Muscle layer of colon (tissue), 2 donors: Measurements from ENCODE around the gene TM4SF18.

Experiments
- H3K27ac ChIP-seq: one replicate; pipeline ENCODE4 v1.7.0; 2013; ENCODE audit warnings: low read depth, mild to moderate bottlenecking, low read length, moderate library complexity
- H3K27me3 ChIP-seq, 2 donors: one replicate each; pipeline ENCODE4 v1.7.0; 2013; ENCODE audit warnings: low read length in 2 of 2, mild to moderate bottlenecking in 2 of 2; ENCODE audit not compliant: insufficient read depth in 2 of 2, control insufficient read depth in 1 of 2
- H3K36me3 ChIP-seq: one replicate; pipeline ENCODE4 v1.7.0; 2013; ENCODE audit warnings: mild to moderate bottlenecking, low read length; ENCODE audit not compliant: insufficient read depth
- H3K4me1 ChIP-seq: one replicate; pipeline ENCODE4 v1.7.0; 2013; ENCODE audit warnings: mild to moderate bottlenecking, low read length; ENCODE audit not compliant: insufficient read depth
- H3K4me3 ChIP-seq, 2 donors: one replicate each; pipeline ENCODE4 v1.7.0; 2013; ENCODE audit warnings: low read length in 2 of 2, low read depth in 1 of 2, mild to moderate bottlenecking in 1 of 2, moderate library complexity in 1 of 2
- H3K9ac ChIP-seq: one replicate; pipeline ENCODE4 v1.7.0; 2013; ENCODE audit warnings: low read length
- H3K9me3 ChIP-seq: one replicate; pipeline ENCODE4 v1.7.0; 2013; ENCODE audit warnings: mild to moderate bottlenecking, low read length
- donor health status: abdominal sarcoma.
- donor health status: Adenocarcinoma of cecum.

Gene TM4SF18

DNA sequence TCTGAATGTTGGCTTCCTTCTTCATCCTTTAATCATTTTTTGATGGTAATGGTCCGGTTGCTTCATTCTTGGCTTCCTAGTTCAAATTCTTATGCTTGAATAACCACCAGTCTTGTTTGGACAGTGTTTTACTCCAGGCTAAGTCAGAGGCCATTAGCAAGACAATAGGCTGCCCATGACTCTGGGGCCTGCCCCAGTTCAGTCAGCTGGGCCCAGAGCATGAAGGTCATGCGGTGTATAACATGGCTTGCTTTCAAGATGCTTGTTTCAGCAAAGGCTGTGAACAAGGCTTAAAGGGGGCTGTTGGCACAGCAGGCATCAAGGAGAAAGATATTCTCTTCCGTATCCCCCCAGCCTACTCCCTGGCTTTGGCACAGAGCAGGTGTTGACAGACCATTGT lies 13.7 kb downstream of the TM4SF18 start:
- Histone ChIP-seq H3K27ac (no peak overlapping the region), H3K9ac (no peak overlapping the region), H3K36me3 (no peaks in the 10 kb centered on the region), H3K4me1 (no peaks in the 10 kb centered on the region), H3K4me3 (no peak overlapping the region), H3K9me3 (no peaks in the 10 kb centered on the region), H3K27me3 (no peaks in the 10 kb centered on the region)

DNA sequence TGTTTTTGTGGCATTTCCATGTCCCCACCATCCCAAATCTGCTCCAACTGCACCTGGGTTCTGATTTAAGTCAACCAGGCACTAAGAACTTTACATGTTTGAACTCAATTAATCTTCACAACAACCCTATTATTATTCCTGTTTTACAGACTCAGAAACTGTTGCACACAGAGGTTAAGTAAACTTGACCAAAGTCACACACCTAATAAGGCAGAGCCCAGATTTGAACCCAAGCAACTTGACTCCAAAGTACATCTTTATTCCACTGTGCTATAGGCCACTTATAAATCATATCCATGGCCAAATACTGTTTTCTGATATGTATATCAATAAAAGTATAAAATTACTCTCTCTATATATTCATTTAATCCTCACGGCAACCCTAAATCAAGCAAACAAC lies 16.4 kb downstream of the TM4SF18 start:
- no peak overlapping the region for H3K9ac ChIP-seq
- H3K27me3 ChIP-seq = no peaks in the 10 kb centered on the region
- no peaks in the 10 kb centered on the region for H3K4me1 ChIP-seq
- no peaks in the 10 kb centered on the region for H3K9me3 ChIP-seq
- H3K27ac ChIP-seq = no peak overlapping the region
- H3K36me3 ChIP-seq = no peaks in the 10 kb centered on the region
- no peak overlapping the region for H3K4me3 ChIP-seq

DNA sequence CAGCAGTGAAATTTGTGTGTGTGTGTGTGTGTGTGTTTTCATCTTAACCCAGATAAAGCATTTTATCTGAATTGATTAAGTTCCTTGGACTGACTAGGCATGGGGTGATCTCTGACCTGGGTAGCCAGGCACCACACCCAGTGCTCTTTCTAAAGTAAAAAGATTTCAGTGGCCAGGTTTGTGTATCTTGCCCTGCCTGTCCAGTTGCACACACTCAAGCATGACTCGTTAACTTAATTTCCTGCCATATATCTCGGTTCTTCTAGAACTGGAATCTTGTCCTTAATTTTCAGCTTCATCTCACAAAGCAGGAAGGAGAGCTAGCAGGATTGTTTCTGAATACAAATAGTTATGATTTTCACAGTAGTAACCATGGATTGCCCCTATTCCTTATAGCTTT lies 17.0 kb downstream of the TM4SF18 start:
- H3K9me3 ChIP-seq = no peaks in the 10 kb centered on the region
- no peaks in the 10 kb centered on the region for H3K4me1 ChIP-seq
- no peak overlapping the region for H3K4me3 ChIP-seq
- no peaks in the 10 kb centered on the region for H3K36me3 ChIP-seq
- H3K27ac ChIP-seq = no peak overlapping the region
- H3K27me3 ChIP-seq = no peaks in the 10 kb centered on the region
- no peak overlapping the region for H3K9ac ChIP-seq

DNA sequence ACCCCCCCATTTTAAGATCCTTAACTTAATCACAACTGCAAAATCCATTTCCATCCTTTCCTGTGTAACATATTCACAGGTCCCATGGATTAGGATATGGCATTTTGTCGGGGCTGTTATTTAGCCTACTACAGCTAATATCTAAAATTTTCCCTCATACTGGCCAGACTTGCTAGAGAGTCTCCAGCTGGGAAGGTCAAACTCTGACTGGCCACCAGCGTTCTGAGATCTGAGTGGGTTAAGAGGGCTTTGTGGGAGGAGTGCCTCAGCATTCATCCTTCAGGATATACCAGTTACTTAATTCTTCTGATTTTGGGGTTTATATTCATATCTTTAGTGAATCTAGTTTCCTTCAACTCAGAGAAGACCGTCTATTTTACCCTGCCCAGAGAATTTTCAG lies 17.7 kb downstream of the TM4SF18 start:
- H3K27ac ChIP-seq = no peak overlapping the region
- no peaks in the 10 kb centered on the region for H3K9me3 ChIP-seq
- no peak overlapping the region for H3K9ac ChIP-seq
- no peaks in the 10 kb centered on the region for H3K27me3 ChIP-seq
- no peaks in the 10 kb centered on the region for H3K36me3 ChIP-seq
- H3K4me1 ChIP-seq = no peaks in the 10 kb centered on the region
- H3K4me3 ChIP-seq = no peak overlapping the region

DNA sequence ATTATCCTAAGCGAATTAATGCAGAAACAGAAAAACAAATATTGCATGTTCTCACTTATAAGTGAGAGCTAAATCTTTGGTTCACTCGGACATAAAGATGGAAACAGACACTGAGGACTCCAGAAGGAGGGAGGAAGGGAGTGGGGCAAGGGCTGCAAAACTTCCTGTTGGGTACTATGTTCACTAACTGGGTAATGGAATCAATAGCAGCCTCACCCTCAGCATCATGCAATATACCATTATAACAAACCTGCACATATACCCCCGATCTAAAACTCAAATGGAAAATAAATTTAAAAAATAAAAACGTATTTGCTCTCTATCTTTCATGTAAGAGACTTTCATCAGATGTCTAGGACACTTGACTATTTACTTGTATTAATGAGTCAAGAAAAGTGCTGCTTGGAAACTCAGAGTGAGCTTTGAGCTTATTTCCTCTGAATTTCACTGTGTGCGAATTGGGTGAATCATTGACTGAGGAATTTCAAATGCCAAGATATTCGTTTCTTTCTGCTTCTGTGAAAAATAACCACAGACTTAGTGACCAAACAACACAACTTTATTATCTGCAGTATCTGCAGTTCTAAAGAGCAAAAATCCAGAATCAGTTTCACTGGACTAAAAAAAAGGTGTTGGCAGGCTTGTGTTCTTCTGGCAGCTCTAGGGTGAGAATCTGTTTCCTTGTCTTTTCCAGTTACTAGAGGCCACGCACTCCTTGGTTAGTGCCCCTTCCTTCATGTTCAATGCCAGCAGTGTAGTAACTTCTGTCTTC lies 18.4 kb downstream of the TM4SF18 start:
- no peak overlapping the region for H3K27ac ChIP-seq
- no peaks in the 10 kb centered on the region for H3K27me3 ChIP-seq
- H3K4me1 ChIP-seq = no peaks in the 10 kb centered on the region
- H3K9ac ChIP-seq = no peak overlapping the region
- no peak overlapping the region for H3K4me3 ChIP-seq
- no peaks in the 10 kb centered on the region for H3K36me3 ChIP-seq
- no peaks in the 10 kb centered on the region for H3K9me3 ChIP-seq

DNA sequence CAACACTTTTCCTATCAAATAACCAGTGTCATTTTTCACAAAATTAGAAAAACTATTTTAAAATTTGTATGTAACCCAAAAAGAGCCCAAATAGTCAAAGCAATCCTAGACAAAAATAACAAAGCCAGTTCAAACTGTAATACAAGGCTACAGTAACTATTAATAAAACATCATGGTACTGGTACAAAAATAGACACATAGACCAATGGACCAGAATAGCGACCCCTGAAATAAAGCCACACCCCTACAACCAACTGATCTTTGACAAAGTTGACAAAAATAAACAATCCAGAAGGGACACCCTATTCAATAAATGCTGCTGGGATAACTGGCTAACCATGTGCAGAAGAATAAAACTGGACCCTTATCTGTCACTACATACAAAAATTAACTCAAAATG lies 19.9 kb downstream of the TM4SF18 start:
- no peaks in the 10 kb centered on the region for H3K4me1 ChIP-seq
- H3K36me3 ChIP-seq = no peaks in the 10 kb centered on the region
- H3K27me3 ChIP-seq = no peaks in the 10 kb centered on the region
- no peak overlapping the region for H3K4me3 ChIP-seq
- no peak overlapping the region for H3K9ac ChIP-seq
- no peaks in the 10 kb centered on the region for H3K9me3 ChIP-seq
- no peak overlapping the region for H3K27ac ChIP-seq

DNA sequence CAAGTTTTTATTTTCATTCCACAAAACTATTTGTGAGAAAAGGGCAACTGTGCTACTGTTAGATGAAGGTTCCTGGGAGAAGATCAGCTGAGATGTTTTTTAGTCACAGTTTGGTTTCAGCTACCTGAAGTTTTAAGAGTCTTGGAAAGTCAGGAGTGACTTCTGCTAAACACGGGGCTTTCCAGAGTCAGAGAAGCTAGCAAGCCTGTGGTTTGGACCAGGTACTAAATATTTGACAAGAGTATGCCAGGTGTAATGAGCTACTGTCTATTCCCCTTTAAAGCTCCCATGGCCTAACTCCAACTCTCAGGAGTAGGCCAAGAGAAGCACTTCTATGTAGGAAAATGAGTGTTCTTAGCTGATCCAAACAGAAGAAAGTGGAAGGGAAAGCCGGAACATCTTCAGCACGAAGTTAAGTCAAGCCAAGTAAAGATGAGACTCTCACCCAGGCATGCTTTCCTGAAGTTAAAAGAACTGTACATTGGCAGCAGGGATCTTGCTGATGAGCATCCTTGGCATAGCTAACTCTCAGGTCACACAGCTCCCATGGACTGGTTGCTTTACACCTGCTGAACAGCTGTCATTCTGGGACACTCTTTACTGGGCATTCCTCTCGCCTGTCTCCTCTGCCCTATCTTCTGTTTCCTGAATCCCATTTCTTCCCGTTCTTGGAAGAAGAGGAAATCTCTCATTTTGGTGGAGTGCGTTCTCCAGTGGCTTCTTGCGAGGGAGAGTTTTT lies 22.5 kb downstream of the TM4SF18 start:
- H3K27me3 ChIP-seq = no peaks in the 10 kb centered on the region
- no peaks in the 10 kb centered on the region for H3K36me3 ChIP-seq
- no peaks in the 10 kb centered on the region for H3K9me3 ChIP-seq
- no peak overlapping the region for H3K4me3 ChIP-seq
- no peaks in the 10 kb centered on the region for H3K4me1 ChIP-seq
- no peak overlapping the region for H3K9ac ChIP-seq
- H3K27ac ChIP-seq = no peak overlapping the region

DNA sequence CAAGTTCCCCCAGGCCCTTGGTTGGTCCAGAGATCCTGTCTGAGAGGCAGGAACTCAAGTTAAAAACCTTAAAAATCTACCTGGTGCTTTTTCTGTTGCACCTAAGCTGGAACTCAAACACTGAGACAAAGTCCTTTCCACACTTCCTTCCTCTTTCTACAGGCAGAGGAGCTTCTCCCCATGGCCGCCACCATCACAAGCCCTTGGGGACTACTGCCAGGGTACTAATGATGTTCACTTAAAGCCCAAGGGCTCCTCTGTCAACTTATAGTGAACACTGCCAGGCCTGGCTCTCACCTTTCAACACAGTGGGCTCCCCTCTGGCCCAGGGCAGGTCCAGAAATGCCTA lies 26.0 kb downstream of the TM4SF18 start:
- Histone ChIP-seq H3K4me3 (no peak overlapping the region), H3K9me3 (no peaks in the 10 kb centered on the region), H3K27ac (no peak overlapping the region), H3K4me1 (no peaks in the 10 kb centered on the region), H3K9ac (no peak overlapping the region), H3K27me3 (no peaks in the 10 kb centered on the region), H3K36me3 (no peaks in the 10 kb centered on the region)

DNA sequence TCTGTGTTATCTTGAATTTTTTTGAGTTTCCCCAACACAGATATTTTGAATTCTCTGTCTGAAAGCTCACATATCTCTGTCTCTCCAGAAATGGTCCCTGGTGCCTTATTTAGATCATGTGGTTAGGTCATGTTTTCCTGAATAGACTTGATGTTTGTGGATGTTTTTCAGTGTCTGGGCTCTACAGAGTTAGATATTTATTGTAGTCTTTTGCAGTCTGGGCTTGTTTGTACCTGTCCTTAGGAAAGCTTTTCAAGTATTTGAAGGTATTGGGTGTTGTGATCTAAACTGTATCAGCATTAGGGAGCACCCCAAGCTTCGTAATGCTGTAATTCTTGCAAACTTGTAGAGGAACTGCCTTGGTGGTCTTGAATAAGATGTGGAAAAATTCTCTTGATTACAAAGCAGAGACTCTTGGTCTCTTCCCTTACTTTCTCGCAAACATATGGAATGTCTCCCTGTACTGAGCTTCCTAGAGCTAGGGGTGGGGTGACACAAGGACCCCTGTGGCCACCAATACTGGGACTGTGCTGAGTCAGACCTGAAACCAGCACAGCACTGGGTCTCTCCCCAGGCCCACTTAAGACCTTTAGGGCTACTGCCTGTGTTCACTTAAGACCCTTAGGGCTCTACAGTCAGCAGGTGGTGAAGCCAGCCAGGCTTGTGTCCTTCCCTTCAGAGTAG lies 26.5 kb downstream of the TM4SF18 start:
- Histone ChIP-seq H3K36me3 (no peaks in the 10 kb centered on the region), H3K27ac (no peak overlapping the region), H3K9ac (no peak overlapping the region), H3K27me3 (no peaks in the 10 kb centered on the region), H3K9me3 (no peaks in the 10 kb centered on the region), H3K4me1 (no peaks in the 10 kb centered on the region), H3K4me3 (no peak overlapping the region)

DNA sequence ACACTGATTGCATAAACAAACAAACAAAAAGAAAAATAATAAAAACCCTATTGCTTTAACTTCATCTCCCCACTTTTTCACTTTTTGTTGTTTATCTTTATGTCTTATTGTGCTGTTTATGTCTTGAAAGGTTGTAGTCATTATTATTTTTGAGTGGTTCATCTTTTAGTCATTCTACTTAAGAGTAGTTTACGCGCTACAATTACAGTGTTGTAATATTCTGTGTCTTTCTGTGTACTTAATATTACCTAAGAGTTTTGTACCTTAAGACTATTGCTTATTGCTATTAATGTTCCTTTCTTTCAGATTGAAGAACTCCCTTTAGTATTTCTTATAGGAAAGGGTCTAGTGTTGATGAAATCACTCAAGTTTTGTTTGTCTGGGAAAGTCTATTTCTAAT lies 28.1 kb downstream of the TM4SF18 start:
- Histone ChIP-seq H3K4me1 (peaks cover 4% of the 10 kb centered on the region), H3K27me3 (no peaks in the 10 kb centered on the region), H3K9ac (no peak overlapping the region), H3K27ac (no peak overlapping the region), H3K9me3 (no peaks in the 10 kb centered on the region), H3K36me3 (no peaks in the 10 kb centered on the region), H3K4me3 (no peak overlapping the region)

DNA sequence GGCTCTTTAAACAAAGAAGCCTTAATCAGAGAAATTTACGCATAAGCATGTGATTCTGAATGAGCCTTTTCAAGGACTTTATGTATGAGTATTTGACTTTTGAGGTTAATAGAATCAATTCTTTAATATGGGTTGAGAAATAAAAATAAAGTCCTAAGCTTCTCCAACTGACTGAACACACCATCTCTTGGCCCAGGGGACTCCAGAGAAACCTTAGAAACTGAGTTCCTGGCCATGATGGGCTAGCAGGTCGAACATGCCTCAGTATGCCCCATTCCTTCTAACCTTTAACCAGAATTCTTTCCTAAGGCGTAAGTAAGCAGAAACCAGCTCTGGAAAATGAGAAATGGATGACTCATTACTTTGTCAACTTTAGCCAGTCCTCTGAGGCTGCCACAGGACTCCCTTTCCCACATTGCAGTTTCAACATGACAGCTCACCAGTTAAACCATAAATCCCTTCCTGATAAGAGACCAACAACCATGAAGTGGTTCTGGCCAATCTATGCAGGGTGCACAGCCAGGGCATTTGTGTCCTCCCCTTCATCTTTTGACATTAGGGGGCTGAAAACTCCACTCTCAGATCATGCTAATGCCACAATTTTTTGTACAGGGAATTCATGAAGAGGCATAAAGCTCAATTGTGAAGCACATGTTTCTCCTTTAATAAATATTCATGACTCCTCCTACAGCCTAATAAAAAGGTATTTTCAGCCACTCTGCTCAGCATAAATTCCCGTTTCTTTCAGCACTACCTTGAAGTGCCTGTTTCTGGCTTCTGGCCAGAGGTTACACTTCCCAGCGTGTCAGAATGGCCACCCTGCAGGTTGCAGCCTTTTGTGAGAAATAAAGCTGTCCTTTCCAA lies 33.3 kb downstream of the TM4SF18 start:
- Histone ChIP-seq H3K4me3 (no peak overlapping the region), H3K27ac (no peak overlapping the region), H3K9ac (no peak overlapping the region)

More for the DNA sequence above, 33.3 kb downstream of the TM4SF18 start:
- H3K4me1 ChIP-seq = peaks cover 9% of the 10 kb centered on the region
- no peaks in the 10 kb centered on the region for H3K27me3 ChIP-seq
- H3K9me3 ChIP-seq = no peaks in the 10 kb centered on the region
- no peaks in the 10 kb centered on the region for H3K36me3 ChIP-seq
